GM19452 (cell line): ENCODE measurements around the gene CASTOR2.
"Not testable (repeated sequence)": the region's sequence is repeated elsewhere in the genome, so short reads cannot be mapped to it uniquely, and the experiment has no call there.

Experiments used
- ATAC-seq: cut with Tn5 transposase; IDR thresholded peaks from one replicate; pipeline ENCODE4 v1.9.1; 2021; ENCODE audit not compliant: unreplicated experiment

The CASTOR2 gene

DNA sequence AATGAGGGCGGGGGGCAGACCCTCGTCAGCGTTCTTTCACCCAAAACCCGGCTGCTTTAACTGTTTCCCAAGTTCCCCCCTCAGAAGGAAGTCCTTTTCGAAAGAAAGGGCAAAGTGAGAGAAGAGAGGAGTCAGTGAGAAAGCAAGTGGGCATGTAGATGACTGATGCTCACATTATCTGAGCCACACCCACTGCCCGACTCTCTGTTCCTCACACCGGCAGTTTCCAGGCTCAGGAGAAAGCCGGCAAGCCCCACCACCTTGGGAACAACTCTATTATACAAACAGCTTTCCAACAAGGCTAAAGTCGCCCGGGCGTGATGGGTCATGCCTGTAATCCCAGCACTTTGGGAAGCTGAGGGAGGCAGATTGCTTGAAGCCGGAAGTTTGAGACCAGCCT lies 86.0 kb downstream of the CASTOR2 start:
- no peak for ATAC-seq

DNA sequence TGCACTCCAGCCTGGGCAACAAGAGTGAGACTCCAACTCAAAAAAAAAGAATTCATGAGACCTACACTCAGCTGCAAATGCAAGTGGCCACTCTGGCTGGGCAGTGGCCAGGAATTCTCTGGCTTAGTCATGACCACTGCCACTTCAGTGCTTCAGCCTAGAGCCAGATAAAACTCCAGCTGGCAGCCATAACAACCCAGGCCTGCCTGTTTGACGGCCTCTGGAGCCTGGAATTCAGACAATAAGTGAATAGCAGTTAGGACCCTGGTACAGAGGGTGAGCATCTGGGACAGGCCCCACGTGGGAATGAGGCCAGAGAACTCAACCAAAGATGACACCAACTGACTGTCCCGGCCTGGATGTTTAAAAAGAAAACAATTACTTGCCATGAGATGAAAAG lies 90.2 kb downstream of the CASTOR2 start:
- ATAC-seq, result no peak

DNA sequence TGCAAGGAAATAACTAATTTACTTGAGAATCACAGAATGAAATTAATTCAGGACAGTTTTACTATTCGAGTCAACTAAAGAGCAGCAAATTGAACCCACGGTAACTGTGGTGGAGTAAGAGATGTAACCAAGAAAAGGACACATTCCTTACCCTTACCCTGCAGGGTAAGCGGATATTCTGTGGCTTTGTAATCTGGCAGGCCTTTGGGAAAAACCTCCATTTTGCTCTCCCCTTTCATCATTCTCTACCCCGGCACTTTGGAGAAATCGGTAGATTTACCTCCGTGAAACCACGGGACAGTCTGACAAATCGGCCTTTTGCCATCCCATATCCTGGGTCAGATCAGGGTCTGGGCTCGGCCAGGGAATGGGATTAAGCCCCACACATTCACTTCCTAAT lies 90.7 kb downstream of the CASTOR2 start:
- ATAC-seq, result no peak

DNA sequence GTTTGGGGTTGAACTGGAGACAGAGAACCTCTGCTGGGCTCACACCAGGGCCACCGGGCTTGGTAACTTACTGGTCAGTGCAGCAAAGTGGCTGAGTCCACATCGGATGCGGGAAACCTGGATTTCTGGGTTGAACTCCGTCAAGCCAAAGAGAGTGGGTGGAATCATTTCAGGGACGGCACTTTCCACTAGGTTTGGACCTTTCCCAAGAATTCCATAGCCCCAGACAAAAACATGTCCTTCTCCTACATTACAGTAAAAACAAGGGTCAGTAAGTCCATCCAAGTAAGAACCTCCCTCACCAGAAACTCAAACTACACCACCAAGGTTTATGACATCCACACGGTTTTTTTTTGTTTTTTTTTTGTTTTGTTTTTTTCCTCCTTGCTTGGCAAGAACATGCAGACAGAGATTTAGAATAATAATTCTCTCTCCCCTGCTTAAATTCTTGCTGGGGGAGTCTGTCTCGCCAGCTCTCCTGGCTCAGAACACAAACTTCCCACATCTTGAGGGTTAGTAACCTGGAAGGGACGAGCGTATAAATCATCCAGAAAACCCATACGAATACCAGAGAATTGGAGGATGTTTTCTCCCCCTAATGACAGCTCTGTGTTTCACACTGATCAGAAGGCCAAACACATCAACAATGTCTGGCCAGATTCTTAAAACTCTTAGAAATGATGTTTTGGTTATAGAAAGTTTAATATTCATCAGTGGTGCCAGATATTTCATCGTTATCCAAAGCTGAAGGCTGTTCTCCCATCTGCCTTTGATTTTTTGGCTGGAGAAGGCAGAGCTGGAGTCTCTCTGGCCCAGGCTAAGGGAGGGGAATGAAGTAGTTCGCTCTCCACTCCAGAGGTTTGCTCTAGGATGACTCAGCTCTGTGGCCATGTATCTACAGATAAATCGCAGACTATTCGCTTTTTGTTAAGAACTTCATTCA lies 91.6 kb downstream of the CASTOR2 start:
- ATAC-seq, result no peak

DNA sequence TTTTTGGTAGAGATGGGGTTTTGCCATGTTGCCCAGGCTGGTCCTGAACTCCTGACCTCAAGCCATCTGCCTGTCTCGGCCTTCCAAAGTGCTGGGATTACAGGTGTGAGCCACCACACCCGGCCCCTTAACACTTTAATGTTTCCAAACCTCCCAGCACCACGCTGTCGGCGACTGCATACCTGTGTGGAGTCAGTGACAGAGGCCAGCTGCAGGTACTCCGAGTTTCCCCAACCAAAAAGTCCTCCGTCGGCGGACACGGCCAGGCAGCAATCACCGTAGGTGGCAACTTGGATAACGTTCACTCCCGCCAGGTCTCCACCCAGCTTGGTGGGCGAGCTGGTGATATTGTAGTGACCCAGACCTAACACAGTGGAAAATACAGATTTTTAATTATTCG lies 93.9 kb downstream of the CASTOR2 start:
- no peak for ATAC-seq

DNA sequence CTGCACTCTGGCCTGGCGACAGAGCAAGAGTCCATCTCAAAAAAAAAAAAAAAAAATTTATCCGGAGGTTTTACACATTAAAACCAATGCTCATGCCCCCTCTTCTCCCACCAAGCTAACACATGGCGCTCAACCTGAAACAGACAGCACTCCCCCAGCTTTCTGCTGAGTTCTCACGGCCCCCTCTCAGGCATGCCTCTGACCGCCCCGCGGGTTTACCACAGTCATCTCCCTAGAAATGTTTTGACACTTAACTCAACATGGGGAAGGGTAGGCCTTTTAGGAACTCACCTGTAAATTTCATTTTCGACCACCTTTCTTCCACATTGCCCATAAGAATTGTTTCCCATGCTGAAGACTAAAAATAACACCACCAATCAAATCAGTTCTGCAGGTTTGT lies 99.8 kb downstream of the CASTOR2 start:
- ATAC-seq, result no peak

DNA sequence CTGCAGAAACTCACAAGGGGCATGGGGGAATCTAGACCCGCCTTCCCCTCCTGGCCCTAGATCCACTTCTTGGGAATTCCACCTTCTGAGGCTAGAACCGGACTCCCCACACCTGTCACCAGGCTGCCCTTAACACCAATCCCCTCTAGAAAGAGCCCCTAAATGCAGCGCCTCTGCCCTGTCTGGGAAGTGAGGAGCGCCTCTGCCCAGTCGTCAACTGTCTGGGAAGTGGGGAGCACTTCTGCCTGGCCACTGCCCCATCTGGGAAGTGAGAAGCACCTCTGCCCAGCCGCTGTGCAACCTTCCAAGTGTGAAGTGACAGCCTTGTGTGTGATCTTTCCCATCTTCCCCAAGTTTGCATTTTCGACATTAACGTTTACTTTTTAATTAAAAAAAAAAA lies 100.3 kb downstream of the CASTOR2 start:
- no peak for ATAC-seq

DNA sequence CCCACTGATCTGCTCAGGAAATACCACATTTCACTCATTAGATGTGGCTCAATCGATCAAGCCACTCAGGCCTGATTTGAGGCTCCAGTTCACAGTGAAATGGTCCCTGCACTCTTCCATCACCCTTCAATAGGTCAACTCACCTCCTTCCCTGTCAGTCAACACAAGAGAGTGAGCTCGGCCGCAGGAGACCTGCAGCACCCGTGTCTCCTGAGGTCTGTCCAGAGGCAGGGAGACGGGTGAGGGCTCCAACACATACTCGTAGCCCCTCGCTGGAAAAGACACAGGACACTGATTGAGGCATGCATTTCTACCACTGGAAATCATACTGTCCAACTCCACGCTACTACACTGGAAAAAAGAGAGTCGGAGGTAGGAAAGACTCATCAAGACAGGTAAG lies 102.0 kb downstream of the CASTOR2 start:
- ATAC-seq, result no peak

DNA sequence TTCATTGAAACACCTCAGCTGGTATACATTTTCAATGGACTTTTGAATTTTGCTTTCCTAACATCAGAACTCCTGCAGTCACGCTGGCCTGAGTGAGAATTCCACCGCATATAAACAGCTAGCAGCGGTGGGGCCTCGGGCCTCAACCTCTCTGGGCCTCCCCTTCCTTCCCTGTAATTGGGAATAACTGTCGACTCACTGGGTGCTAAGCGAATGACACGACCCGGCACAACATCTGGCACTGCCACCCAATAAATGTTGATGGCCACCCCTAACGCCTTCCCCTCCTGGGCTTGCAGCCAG lies 108.4 kb downstream of the CASTOR2 start:
- no peak for ATAC-seq

DNA sequence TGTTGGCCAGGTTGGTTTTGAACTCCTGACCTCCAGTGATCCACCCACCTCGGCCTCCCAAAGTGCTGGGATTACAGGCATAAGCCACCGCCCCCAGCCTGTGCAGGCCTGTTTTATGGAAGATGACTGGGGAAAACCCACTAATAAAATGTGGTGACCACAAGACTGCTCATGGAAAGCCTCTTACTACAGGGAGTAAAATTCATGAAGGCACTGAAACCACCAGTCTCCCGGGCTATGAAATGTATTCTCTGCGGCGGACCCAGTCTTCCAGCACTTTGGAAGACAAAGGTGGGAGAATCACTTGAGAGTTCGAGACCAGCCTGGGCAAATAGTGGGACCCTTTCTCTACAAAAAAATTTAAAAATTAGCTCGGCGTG lies 109.7 kb downstream of the CASTOR2 start:
- ATAC-seq, result not testable (repeated sequence)
